ENCODE results near the gene PLEKHA6. TPM values are rescaled to one million over a fixed set of nuclear protein-coding genes. Genes with fewer than 3 reads are reported as not detected.

Gene PLEKHA6
- total and polyA plus RNA-seq, 2 experiments from 2014 or later = 2.8 to 6.2 TPM

DNA sequence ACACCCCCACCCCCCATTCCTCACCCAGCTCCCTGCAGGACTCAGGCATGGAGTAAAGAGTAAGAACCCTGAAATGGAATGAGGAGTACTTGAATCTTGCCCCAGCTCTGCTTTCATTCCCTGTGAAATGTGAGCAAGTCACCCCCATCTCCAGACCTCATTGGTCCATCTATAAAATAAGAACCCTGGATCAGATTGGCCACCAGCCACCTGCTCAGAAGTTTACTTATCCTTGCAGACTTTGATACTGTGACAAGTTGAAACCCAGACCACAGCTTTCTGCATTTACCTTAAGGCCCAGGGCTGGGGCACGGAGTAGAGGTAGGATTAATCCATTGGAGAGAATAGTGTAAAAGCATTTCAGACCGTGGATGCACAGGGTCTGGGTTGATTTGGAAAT lies 165.6 kb downstream of the PLEKHA6 start:
- Histone ChIP-seq H3K4me3 (no peak overlapping the region), H4K20me1 (replicated peaks; ENCODE audit: insufficient read depth) (no peaks in the 10 kb centered on the region), H3K4me1 (ENCODE audit: insufficient read depth) (peaks cover 7% of the 10 kb centered on the region), H3K4me2 (no peak overlapping the region), H3K79me2 (replicated peaks; ENCODE audit: insufficient read depth) (no peaks in the 10 kb centered on the region), H3K36me3 (ENCODE audit: insufficient read depth) (no peaks in the 10 kb centered on the region), H3F3A (replicated peaks; ENCODE audit: low read depth) (no peaks in the 10 kb centered on the region), H3K27me3 (ENCODE audit: insufficient read depth) (peaks cover 20% of the 10 kb centered on the region; the same call in 1 of the 2 replicates), H3K9me2 (ENCODE audit: insufficient read depth) (no peaks in the 10 kb centered on the region), H3K27ac (ENCODE audit: low read depth) (no peak overlapping the region), H2AFZ (no peak overlapping the region)
- ATAC-seq (no peak), DNase-seq (ENCODE audit: low spot score) (no peak)
- H3K27me3 Mint-ChIP-seq (ENCODE audit: insufficient read depth, low read depth, poor library complexity) = peaks cover 6% of the 10 kb centered on the region
- no peak for TF ChIP-seq JUNB (IDR thresholded peaks at IDR 0.05; ENCODE audit: unreplicated experiment)
- H3K9me3 Mint-ChIP-seq = no peaks in the 10 kb centered on the region; the same call in 2 of the 3 replicates
- no peak overlapping the region for H3K27ac Mint-ChIP-seq
- no peaks in the 10 kb centered on the region for H3K36me3 Mint-ChIP-seq (ENCODE audit: low read depth)
- peaks cover 19% of the 10 kb centered on the region for H3K4me1 Mint-ChIP-seq
- no peak overlapping the region for H3K4me3 Mint-ChIP-seq

DNA sequence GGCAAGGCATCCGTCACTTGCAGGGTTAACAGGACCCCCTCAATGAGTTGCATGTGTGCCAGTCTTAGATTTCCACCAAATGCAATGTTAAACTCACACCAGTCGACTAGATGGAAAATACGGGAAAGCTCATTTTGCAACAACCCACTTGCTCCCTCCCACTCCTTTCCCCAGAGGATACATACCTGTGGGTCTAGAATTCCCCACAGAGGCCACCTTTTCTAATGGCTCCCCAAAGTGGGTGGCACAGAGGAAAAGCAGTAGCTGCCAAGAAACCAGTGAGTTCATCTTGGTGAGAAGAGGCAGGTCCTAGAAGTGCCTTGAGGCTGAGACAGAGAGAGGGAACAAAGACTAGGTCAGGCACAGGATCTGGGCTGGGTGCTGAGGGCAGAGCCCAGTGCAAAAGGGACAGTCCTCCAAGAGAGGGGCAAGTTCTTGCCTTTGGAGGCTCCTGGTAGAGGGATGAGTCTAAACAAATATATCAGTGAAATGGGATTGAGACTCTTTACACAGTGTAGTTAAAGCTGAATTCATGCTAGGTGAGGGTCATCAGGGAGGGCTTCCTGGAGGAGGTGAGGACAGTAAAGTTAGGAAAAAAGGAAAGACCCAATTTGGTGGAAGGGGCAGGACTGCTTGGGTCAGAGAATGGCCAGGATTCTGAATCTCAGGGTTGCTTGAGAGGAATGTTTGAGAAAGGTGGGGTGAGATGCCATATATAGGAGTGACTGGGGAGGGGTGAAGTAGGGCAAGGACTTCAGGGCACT lies 167.0 kb downstream of the PLEKHA6 start:
- Mint-ChIP-seq H3K27ac (no peak overlapping the region), H3K27me3 (ENCODE audit: insufficient read depth, low read depth, poor library complexity) (peaks cover 6% of the 10 kb centered on the region), H3K4me3 (no peak overlapping the region), H3K4me1 (peaks cover 10% of the 10 kb centered on the region), H3K36me3 (ENCODE audit: low read depth) (no peaks in the 10 kb centered on the region), H3K9me3 (no peaks in the 10 kb centered on the region; the same call in 2 of the 3 replicates)
- Histone ChIP-seq H2AFZ (no peak overlapping the region), H3K4me3 (no peak overlapping the region), H3K9me2 (ENCODE audit: insufficient read depth) (no peaks in the 10 kb centered on the region), H3K27ac (ENCODE audit: low read depth) (no peak overlapping the region), H3K36me3 (ENCODE audit: insufficient read depth) (no peaks in the 10 kb centered on the region), H3F3A (replicated peaks; ENCODE audit: low read depth) (no peaks in the 10 kb centered on the region), H3K4me1 (ENCODE audit: insufficient read depth) (peaks cover 7% of the 10 kb centered on the region), H3K27me3 (ENCODE audit: insufficient read depth) (peaks cover 29% of the 10 kb centered on the region; the same call in 1 of the 2 replicates), H4K20me1 (replicated peaks; ENCODE audit: insufficient read depth) (no peaks in the 10 kb centered on the region), H3K79me2 (replicated peaks; ENCODE audit: insufficient read depth) (no peaks in the 10 kb centered on the region), H3K4me2 (no peak overlapping the region)
- DNase-seq (ENCODE audit: low spot score) = no peak
- no peak for TF ChIP-seq CREB1 (CRISPR knock-in tag; IDR thresholded peaks at IDR 0.05; ENCODE audit: low read depth)
- TF ChIP-seq STAT1 (IDR thresholded peaks at IDR 0.05; ENCODE audit: unreplicated experiment) = no peak
- TF ChIP-seq, protein P1, sequence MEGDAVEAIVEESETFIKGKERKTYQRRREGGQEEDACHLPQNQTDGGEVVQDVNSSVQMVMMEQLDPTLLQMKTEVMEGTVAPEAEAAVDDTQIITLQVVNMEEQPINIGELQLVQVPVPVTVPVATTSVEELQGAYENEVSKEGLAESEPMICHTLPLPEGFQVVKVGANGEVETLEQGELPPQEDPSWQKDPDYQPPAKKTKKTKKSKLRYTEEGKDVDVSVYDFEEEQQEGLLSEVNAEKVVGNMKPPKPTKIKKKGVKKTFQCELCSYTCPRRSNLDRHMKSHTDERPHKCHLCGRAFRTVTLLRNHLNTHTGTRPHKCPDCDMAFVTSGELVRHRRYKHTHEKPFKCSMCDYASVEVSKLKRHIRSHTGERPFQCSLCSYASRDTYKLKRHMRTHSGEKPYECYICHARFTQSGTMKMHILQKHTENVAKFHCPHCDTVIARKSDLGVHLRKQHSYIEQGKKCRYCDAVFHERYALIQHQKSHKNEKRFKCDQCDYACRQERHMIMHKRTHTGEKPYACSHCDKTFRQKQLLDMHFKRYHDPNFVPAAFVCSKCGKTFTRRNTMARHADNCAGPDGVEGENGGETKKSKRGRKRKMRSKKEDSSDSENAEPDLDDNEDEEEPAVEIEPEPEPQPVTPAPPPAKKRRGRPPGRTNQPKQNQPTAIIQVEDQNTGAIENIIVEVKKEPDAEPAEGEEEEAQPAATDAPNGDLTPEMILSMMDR (conservative IDR thresholded peaks at IDR 0.05; ENCODE audit: low read depth in 2 of 2) = no peak
- TF ChIP-seq POLR2AphosphoS5 (IDR thresholded peaks at IDR 0.05; ENCODE audit: low read depth) = no peak
- TF ChIP-seq NANOG (IDR thresholded peaks at IDR 0.05; ENCODE audit: borderline replicate concordance) = no peak
- TF ChIP-seq ZNF331 (CRISPR knock-in tag; IDR thresholded peaks at IDR 0.05; ENCODE audit: low read depth) = no peak
- no peak for TF ChIP-seq ZNF114 (CRISPR knock-in tag; IDR thresholded peaks at IDR 0.05)
- no peak for TF ChIP-seq JUNB (IDR thresholded peaks at IDR 0.05; ENCODE audit: unreplicated experiment)
- TF ChIP-seq, protein P2, sequence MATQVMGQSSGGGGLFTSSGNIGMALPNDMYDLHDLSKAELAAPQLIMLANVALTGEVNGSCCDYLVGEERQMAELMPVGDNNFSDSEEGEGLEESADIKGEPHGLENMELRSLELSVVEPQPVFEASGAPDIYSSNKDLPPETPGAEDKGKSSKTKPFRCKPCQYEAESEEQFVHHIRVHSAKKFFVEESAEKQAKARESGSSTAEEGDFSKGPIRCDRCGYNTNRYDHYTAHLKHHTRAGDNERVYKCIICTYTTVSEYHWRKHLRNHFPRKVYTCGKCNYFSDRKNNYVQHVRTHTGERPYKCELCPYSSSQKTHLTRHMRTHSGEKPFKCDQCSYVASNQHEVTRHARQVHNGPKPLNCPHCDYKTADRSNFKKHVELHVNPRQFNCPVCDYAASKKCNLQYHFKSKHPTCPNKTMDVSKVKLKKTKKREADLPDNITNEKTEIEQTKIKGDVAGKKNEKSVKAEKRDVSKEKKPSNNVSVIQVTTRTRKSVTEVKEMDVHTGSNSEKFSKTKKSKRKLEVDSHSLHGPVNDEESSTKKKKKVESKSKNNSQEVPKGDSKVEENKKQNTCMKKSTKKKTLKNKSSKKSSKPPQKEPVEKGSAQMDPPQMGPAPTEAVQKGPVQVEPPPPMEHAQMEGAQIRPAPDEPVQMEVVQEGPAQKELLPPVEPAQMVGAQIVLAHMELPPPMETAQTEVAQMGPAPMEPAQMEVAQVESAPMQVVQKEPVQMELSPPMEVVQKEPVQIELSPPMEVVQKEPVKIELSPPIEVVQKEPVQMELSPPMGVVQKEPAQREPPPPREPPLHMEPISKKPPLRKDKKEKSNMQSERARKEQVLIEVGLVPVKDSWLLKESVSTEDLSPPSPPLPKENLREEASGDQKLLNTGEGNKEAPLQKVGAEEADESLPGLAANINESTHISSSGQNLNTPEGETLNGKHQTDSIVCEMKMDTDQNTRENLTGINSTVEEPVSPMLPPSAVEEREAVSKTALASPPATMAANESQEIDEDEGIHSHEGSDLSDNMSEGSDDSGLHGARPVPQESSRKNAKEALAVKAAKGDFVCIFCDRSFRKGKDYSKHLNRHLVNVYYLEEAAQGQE (IDR thresholded peaks at IDR 0.05; ENCODE audit: unreplicated experiment) = no peak
- TF ChIP-seq, protein P3, sequence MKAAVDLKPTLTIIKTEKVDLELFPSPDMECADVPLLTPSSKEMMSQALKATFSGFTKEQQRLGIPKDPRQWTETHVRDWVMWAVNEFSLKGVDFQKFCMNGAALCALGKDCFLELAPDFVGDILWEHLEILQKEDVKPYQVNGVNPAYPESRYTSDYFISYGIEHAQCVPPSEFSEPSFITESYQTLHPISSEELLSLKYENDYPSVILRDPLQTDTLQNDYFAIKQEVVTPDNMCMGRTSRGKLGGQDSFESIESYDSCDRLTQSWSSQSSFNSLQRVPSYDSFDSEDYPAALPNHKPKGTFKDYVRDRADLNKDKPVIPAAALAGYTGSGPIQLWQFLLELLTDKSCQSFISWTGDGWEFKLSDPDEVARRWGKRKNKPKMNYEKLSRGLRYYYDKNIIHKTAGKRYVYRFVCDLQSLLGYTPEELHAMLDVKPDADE (IDR thresholded peaks at IDR 0.05) = no peak
- TF ChIP-seq EZH2phosphoT487 (IDR thresholded peaks at IDR 0.05; ENCODE audit: unreplicated experiment) = no peak
- no peak for ATAC-seq

Data from GM23338 (cell line).